SK-N-SH (cell line): ENCODE data around the gene TMEM107. TPM values are rescaled to one million over a fixed set of nuclear protein-coding genes. Genes with fewer than 3 reads are reported as not detected.
A peak's percentile ranks its signal among the peaks of the same experiment; 100 is the strongest.

Experiments used
- CTCF ChIA-PET: fragments of 300-600, 350-600 bp; formaldehyde crosslinking; extraction: SDS; loops from one replicate; lab custom pipeline; 2021; lab: Yijun Ruan, JAX
- POLR2A ChIA-PET: fragments of 350-600 bp; sonication (Branson Sonifier 250); formaldehyde crosslinking; extraction: SDS; loops from one replicate; lab custom pipeline; 2020; ENCODE audit warnings: antibody characterized with exemption, inconsistent platforms; lab: Yijun Ruan, JAX
- DNase-seq: peaks from one replicate; pipeline ENCODE4 v3.0.0; 2012
- H2AFZ ChIP-seq: fragments of 200-600 bp; sonication (generic); 2 replicates; pipeline ENCODE4 v1.8.1; 2016; ENCODE audit warnings: antibody characterized with exemption, mild to moderate bottlenecking, low read depth
- H3F3A ChIP-seq: fragments of 200-600 bp; sonication (generic); replicated peaks from 2 replicates; pipeline ENCODE3; 2016; ENCODE audit warnings: antibody characterized with exemption, mild to moderate bottlenecking; ENCODE audit not compliant: insufficient read depth
- H3K27ac ChIP-seq, 2 experiments: fragments of 200-500 bp in 1 of 2; fragments of 200-600 bp in 1 of 2; sonication (Bioruptor generic) in 1 of 2; sonication (generic), shearing (Covaris generic) in 1 of 2; 2 replicates each; pipeline versions ENCODE4 v1.5.1 to v1.6.1; 2014 to 2016; ENCODE audit warnings: low read depth in 2 of 2, inconsistent platforms in 1 of 2, low read length in 1 of 2, mild to moderate bottlenecking in 1 of 2, mixed read lengths in 1 of 2
- H3K27me3 ChIP-seq: fragments of 200-600 bp; sonication (generic), shearing (Covaris generic); 2 replicates; pipeline ENCODE4 v1.6.1; 2016; ENCODE audit warnings: mixed run types; ENCODE audit not compliant: insufficient read depth
- H3K36me3 ChIP-seq, 2 experiments: fragments of 200-500 bp in 1 of 2; fragments of 200-600 bp in 1 of 2; sonication (Bioruptor generic) in 1 of 2; sonication (generic) in 1 of 2; replicated peaks in 1 of 2; 2 replicates each; pipeline versions ENCODE3 to v1.5.1; 2014 to 2016; ENCODE audit warnings: low read length in 1 of 2, mild to moderate bottlenecking in 1 of 2; ENCODE audit not compliant: insufficient read depth in 2 of 2, control insufficient read depth in 1 of 2
- H3K4me1 ChIP-seq, 2 experiments: fragments of 200-500 bp in 1 of 2; fragments of 200-600 bp in 1 of 2; sonication (Bioruptor generic) in 1 of 2; sonication (generic), shearing (Covaris generic) in 1 of 2; 2 replicates each; pipeline versions ENCODE4 v1.5.1 to v1.6.1; 2014 to 2016; ENCODE audit warnings: low read depth in 1 of 2, low read length in 1 of 2, mixed run types in 1 of 2; ENCODE audit not compliant: insufficient read depth in 2 of 2, control insufficient read depth in 1 of 2
- H3K4me2 ChIP-seq: fragments of 200-600 bp; sonication (generic), shearing (Covaris generic); 2 replicates; pipeline ENCODE4 v1.6.1; 2017; ENCODE audit warnings: mixed run types
- H3K4me3 ChIP-seq, 2 experiments: fragments of 200-500 bp in 1 of 2; fragments of 200-600 bp in 1 of 2; sonication (Bioruptor generic) in 1 of 2; sonication (generic), shearing (Covaris generic) in 1 of 2; 2 replicates each; pipeline versions ENCODE4 v1.5.1 to v1.8.1; 2014 to 2016; ENCODE audit warnings: low read depth in 2 of 2, inconsistent platforms in 1 of 2, low read length in 1 of 2, mild to moderate bottlenecking in 1 of 2, mixed read lengths in 1 of 2, moderate library complexity in 1 of 2
- H3K79me2 ChIP-seq: fragments of 200-600 bp; sonication (generic); 2 replicates; pipeline ENCODE4 v1.8.1; 2017; ENCODE audit warnings: mild to moderate bottlenecking; ENCODE audit not compliant: insufficient read depth
- H3K9ac ChIP-seq: fragments of 200-600 bp; sonication (generic); 2 replicates; pipeline ENCODE4 v1.6.1; 2017; ENCODE audit warnings: mixed run types
- H3K9me2 ChIP-seq: fragments of 200-600 bp; sonication (generic); 2 replicates; pipeline ENCODE4 v1.6.1; 2017; ENCODE audit warnings: mixed run types
- H3K9me3 ChIP-seq: fragments of 200-600 bp; sonication (generic); 2 replicates; pipeline ENCODE4 v1.6.1; 2017; ENCODE audit warnings: mixed run types, mild to moderate bottlenecking, moderate library complexity
- H4K20me1 ChIP-seq: fragments of 200-600 bp; sonication (generic); 2 replicates; pipeline ENCODE4 v1.6.1; 2017; ENCODE audit warnings: mild to moderate bottlenecking, mixed run types; ENCODE audit not compliant: insufficient read depth
- CTCF ChIP-seq: fragments of 200-600 bp; sonication (generic); IDR thresholded peaks from 2 replicates; pipeline ENCODE4 v1.6.1; 2017; ENCODE audit warnings: antibody characterized with exemption, mild to moderate bottlenecking, moderate library complexity
- EP300 ChIP-seq, 2 experiments: IDR thresholded peaks; 2 replicates each; pipeline versions ENCODE4 v1.4.0 to v1.6.1; 2012; ENCODE audit warnings: borderline replicate concordance in 1 of 2, low read depth in 1 of 2, low read length in 1 of 2
- FOXJ3 ChIP-seq: sonication (generic); formaldehyde crosslinking; IDR thresholded peaks from 2 replicates; pipeline ENCODE4 v1.5.1; 2020; ENCODE audit warnings: mild to moderate bottlenecking, missing genetic modification reagents
- GATA2 ChIP-seq: sonication (generic); formaldehyde crosslinking; IDR thresholded peaks from 2 replicates; pipeline ENCODE4 v1.5.0; 2020; ENCODE audit warnings: mild to moderate bottlenecking, missing genetic modification reagents
- MEF2A ChIP-seq: IDR thresholded peaks from 2 replicates; pipeline ENCODE4 v1.4.0; 2012; ENCODE audit warnings: low read depth, borderline replicate concordance
- MXI1 ChIP-seq: IDR thresholded peaks from 2 replicates; pipeline ENCODE4 v1.6.1; 2012; ENCODE audit warnings: mild to moderate bottlenecking, low read depth, low read length, improper control_type of control experiment
- NFIC ChIP-seq: IDR thresholded peaks from 2 replicates; pipeline ENCODE4 v1.4.0; 2012; ENCODE audit warnings: borderline replicate concordance
- POLR2AphosphoS5 ChIP-seq: IDR thresholded peaks from 2 replicates; pipeline ENCODE4 v1.6.1; 2012; ENCODE audit warnings: low read depth, low read length
- RFX5 ChIP-seq: IDR thresholded peaks from 2 replicates; pipeline ENCODE4 v1.6.1; 2012; ENCODE audit warnings: mild to moderate bottlenecking, improper control_type of control experiment, low read length
- SMC3 ChIP-seq: IDR thresholded peaks from 2 replicates; pipeline ENCODE4 v1.6.1; 2012; ENCODE audit warnings: low read depth, low read length, improper control_type of control experiment
- TCF12 ChIP-seq: IDR thresholded peaks from 2 replicates; pipeline ENCODE4 v1.4.0; 2012
- USF2 ChIP-seq: fragments of 150-350 bp; IDR thresholded peaks from 2 replicates; pipeline ENCODE4 v1.6.1; 2017; ENCODE audit warnings: antibody characterized with exemption, low read length, low read depth, borderline replicate concordance
- YY1 ChIP-seq: IDR thresholded peaks from 2 replicates; pipeline ENCODE4 v1.4.0; 2012; ENCODE audit warnings: low read depth, mild to moderate bottlenecking
- WGBS: methylation state at CpG from one replicate; pipeline ENCODE4 v1.1.6; 2017; ENCODE audit warnings: low lambda C conversion rate; 5-methylcytosine and 5-hydroxymethylcytosine counted together
- polyA plus RNA-seq, 3 experiments: library from polyadenylated mRNA; depleted of rRNA; stranded (reverse); fragments of >200 nt; gene quantifications; 2 replicates each; pipeline ENCODE4 v1.2.3, GENCODE V29; 2012
- TF ChIP-seq, protein P1 (sequence below): IDR thresholded peaks from 2 replicates; pipeline ENCODE4; 2012

TMEM107 gene
- polyA plus RNA-seq, 1 of the 3 experiments (the other 2 are of a cell fraction) = 18.6 TPM

- Histone ChIP-seq H3K27ac (peak overlapping the region; percentile 77 to 95), H3K79me2 (peaks cover 21% of the 10 kb centered on the region; the same call in 1 of the 2 replicates), H3K9me2 (no peaks in the 10 kb centered on the region), H3K4me1 (peaks cover 34 to 36% of the 10 kb centered on the region in 2 experiments; a peak in 3 of 4 replicates), H3K9ac (peak overlapping the region; percentile 98), H3K9me3 (no peaks in the 10 kb centered on the region), H3K4me2 (peak overlapping the region; percentile 95), H3F3A (peaks cover 17% of the 10 kb centered on the region), H3K4me3 (peak overlapping the region; percentile 77 to 80; a peak in 3 of 4 replicates), H3K36me3 (peaks cover 11 to 43% of the 10 kb centered on the region in 2 experiments), H3K27me3 (no peaks in the 10 kb centered on the region), H2AFZ (no peak overlapping the region), H4K20me1 (peaks cover 9% of the 10 kb centered on the region; the same call in 1 of the 2 replicates)
- ChIA-PET POLR2A (interaction anchor here (1.1 to 2.5 kb wide), 2 partner anchors 11 to 23 kb away, joined by 6 to 19 read pairs; no protein-coding TSS in a partner anchor), CTCF (interaction anchor here (0.9 to 3.1 kb wide), 4 partner anchors 10 to 32 kb away, joined by 3 to 15 read pairs (median 5); partner anchors contain the start of gene ALOXE3)
- TF ChIP-seq RFX5 (no peak), EP300 (IDR thresholded peaks at IDR 0.05; ENCODE audit: borderline replicate concordance in 1 of 2, low read depth in 1 of 2, low read length in 1 of 2) (no peak), SMC3 (no peak), NFIC (no peak), YY1 (no peak)
- no peak for DNase-seq
- WGBS = 83% methylated on average over 15 of the region's 18 CpGs
These were observed 25.7 kb downstream of the TMEM107 start for GRCh38 chr17:8150194-8151119.

DNA sequence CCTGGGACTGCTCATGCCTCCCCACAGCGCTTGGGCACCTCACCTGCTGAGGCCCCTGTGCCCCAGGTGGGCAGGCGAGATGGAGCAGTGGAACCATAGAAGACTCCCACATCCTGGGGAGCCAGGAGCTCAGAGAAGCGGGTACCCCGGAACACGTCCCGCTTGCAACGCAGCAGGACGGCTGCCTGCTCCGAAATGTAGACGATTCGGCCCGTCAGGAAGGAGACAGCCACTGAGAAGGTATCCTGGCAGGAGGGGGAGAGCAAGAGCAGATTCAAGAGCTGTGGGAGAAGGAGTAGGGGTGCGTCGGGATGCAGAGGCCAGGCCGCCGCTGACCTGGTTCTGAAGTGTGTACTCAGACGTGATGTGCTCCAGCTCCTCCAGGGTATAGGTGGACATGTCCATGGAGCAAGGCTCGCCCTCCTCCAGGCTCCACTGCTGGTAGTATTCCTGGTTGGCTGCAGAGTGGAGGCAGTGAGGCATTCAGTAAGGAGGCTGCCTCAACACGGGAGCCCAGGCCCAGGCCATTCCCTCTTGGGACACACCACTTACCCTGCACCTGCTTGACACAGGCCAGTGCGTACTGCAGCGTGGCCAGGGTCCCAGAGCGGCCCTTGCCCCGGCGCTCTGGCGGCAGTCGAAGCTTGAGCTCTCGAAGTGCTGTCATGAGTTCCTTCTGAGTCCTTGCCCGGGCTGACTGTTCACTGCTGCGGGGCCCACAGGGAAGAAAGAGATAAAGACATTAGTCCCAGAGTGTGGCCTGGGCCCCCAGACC, 26.6 kb downstream of the TMEM107 start:
- TF ChIP-seq CTCF (no peak), GATA2 (no peak), FOXJ3 (CRISPR knock-in tag) (no peak), TCF12 (no peak), POLR2AphosphoS5 (no peak), YY1 (no peak), MXI1 (no peak), MEF2A (no peak), USF2 (no peak)
- TF ChIP-seq, protein P1, sequence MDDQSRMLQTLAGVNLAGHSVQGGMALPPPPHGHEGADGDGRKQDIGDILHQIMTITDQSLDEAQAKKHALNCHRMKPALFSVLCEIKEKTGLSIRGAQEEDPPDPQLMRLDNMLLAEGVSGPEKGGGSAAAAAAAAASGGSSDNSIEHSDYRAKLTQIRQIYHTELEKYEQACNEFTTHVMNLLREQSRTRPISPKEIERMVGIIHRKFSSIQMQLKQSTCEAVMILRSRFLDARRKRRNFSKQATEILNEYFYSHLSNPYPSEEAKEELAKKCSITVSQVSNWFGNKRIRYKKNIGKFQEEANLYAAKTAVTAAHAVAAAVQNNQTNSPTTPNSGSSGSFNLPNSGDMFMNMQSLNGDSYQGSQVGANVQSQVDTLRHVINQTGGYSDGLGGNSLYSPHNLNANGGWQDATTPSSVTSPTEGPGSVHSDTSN = no peak
- Histone ChIP-seq H4K20me1 (peaks cover 9% of the 10 kb centered on the region; the same call in 1 of the 2 replicates), H2AFZ (no peak overlapping the region), H3K4me3 (no peak overlapping the region), H3K36me3 (peaks cover 14 to 45% of the 10 kb centered on the region in 2 experiments), H3F3A (peaks cover 11% of the 10 kb centered on the region), H3K9me2 (no peaks in the 10 kb centered on the region), H3K9me3 (no peaks in the 10 kb centered on the region), H3K4me1 (peaks cover 26 to 30% of the 10 kb centered on the region in 2 experiments; a peak in 3 of 4 replicates), H3K27ac (no peak overlapping the region), H3K9ac (no peak overlapping the region), H3K27me3 (no peaks in the 10 kb centered on the region), H3K4me2 (no peak overlapping the region), H3K79me2 (peaks cover 16% of the 10 kb centered on the region; the same call in 1 of the 2 replicates)
- WGBS = 91% methylated on average over 25 of the region's 29 CpGs
- DNase-seq = no peak
- POLR2A ChIA-PET = no interaction called here
- CTCF ChIA-PET = interaction anchor here (1.2 to 3.1 kb wide), 3 partner anchors 9 to 31 kb away, joined by 3 to 15 read pairs (median 7); partner anchors contain the start of gene ALOXE3
